SHP77 (cell line): ENCODE results near the gene TNIK.

Experiments used
- DNase-seq, 2 experiments: peaks; one replicate each; lab custom pipeline; 2025; lab: John Stamatoyannopoulos, UW

Gene TNIK

GRCh38 chr3:171340434-171340833, 119.8 kb downstream of the TNIK start:
- no peak for DNase-seq

- DNase-seq: no peak
These were observed 120.6 kb downstream of the TNIK start for GRCh38 chr3:171339598-171339997.

GRCh38 chr3:171336406-171336805, 123.8 kb downstream of the TNIK start:
- DNase-seq: no peak

GRCh38 chr3:171335559-171335958, 124.6 kb downstream of the TNIK start:
- DNase-seq: no peak

- no peak for DNase-seq
These were observed 125.8 kb downstream of the TNIK start for GRCh38 chr3:171334465-171334811.

- no peak for DNase-seq
These were observed 126.3 kb downstream of the TNIK start for GRCh38 chr3:171333784-171334464.

- DNase-seq: no peak
These were observed 129.3 kb downstream of the TNIK start for GRCh38 chr3:171330938-171331337.

- no peak for DNase-seq
These were observed 130.5 kb downstream of the TNIK start for GRCh38 chr3:171329746-171330145.

GRCh38 chr3:171328419-171329082, 131.7 kb downstream of the TNIK start:
- no peak for DNase-seq

GRCh38 chr3:171327441-171328174, 132.6 kb downstream of the TNIK start:
- no peak for DNase-seq

- DNase-seq: no peak
These were observed 133.3 kb downstream of the TNIK start for GRCh38 chr3:171326717-171327440.

GRCh38 chr3:171323938-171324536, 136.2 kb downstream of the TNIK start:
- no peak for DNase-seq

- DNase-seq: no peak
These were observed 138.4 kb downstream of the TNIK start for GRCh38 chr3:171321559-171322360.

- DNase-seq: no peak
These were observed 139.3 kb downstream of the TNIK start for GRCh38 chr3:171320750-171321558.

GRCh38 chr3:171317171-171317570, 143.0 kb downstream of the TNIK start:
- no peak for DNase-seq

GRCh38 chr3:171315919-171316318, 144.3 kb downstream of the TNIK start:
- DNase-seq: no peak

GRCh38 chr3:171315101-171315500, 145.1 kb downstream of the TNIK start:
- no peak for DNase-seq

GRCh38 chr3:171314341-171314740, 145.9 kb downstream of the TNIK start:
- DNase-seq: no peak

- DNase-seq: no peak
These were observed 146.5 kb downstream of the TNIK start for GRCh38 chr3:171313702-171314101.

- no peak for DNase-seq
These were observed 147.5 kb downstream of the TNIK start for GRCh38 chr3:171312741-171313140.
